C4-2B (cell line): ENCODE results near the gene CPA3.

ENCODE experiments used
- ZFX ChIP-seq: fragments of 450-650 bp; IDR thresholded peaks from 2 replicates; pipeline ENCODE4 v1.6.1; 2017
- TF ChIP-seq, protein P1 (sequence below): fragments of 450-650 bp; conservative IDR thresholded peaks from 2 replicates; pipeline ENCODE4 v1.5.1; 2017; ENCODE audit warnings: mild to moderate bottlenecking

DNA sequence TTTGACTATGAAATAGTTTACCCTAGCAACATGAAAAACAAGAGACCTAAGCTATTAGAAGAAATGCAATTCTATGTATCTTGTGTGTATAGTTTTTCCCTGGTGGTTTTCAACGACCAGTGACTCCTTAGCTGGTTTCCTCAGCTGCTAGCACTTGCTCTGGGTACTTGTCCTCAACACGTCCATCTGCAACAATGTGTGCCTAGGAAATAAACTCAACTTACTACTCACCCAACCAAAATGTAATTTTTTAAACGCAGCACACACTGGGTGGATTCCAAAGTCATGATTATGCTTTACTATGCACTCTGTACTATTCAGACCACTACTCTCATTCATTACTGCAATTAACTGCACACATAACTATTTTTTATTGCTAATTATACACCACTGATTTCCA, 31.0 kb downstream of the CPA3 start:
- TF ChIP-seq, protein P1, sequence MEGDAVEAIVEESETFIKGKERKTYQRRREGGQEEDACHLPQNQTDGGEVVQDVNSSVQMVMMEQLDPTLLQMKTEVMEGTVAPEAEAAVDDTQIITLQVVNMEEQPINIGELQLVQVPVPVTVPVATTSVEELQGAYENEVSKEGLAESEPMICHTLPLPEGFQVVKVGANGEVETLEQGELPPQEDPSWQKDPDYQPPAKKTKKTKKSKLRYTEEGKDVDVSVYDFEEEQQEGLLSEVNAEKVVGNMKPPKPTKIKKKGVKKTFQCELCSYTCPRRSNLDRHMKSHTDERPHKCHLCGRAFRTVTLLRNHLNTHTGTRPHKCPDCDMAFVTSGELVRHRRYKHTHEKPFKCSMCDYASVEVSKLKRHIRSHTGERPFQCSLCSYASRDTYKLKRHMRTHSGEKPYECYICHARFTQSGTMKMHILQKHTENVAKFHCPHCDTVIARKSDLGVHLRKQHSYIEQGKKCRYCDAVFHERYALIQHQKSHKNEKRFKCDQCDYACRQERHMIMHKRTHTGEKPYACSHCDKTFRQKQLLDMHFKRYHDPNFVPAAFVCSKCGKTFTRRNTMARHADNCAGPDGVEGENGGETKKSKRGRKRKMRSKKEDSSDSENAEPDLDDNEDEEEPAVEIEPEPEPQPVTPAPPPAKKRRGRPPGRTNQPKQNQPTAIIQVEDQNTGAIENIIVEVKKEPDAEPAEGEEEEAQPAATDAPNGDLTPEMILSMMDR = no peak
- no peak for TF ChIP-seq ZFX
